Spleen (tissue), 11 donors: ENCODE results near the gene OPRM1. TPM values are rescaled to one million over a fixed set of nuclear protein-coding genes. Genes with fewer than 3 reads are reported as not detected.

Experiments used
- DNase-seq: peaks from one replicate; pipeline ENCODE4 v3.0.0-alpha.2; 2020
- H3K27ac ChIP-seq, 8 donors: fragments of 200-600 bp; sonication (generic) in 7 of 8; 1 replicate in 4 of 8; 2 replicates in 4 of 8; pipeline versions ENCODE4 v1.5.0 to v1.8.0; 2016 to 2021; ENCODE audit warnings: inconsistent platforms in 4 of 8, mild to moderate bottlenecking in 4 of 8, moderate library complexity in 1 of 8
- H3K27me3 ChIP-seq, 7 donors: fragments of 200-600 bp; sonication (generic) in 6 of 7; replicated peaks in 1 of 7; 1 replicate in 4 of 7; 2 replicates in 3 of 7; pipeline versions ENCODE4 v1.5.0 to v1.8.0; 2016 to 2021; ENCODE audit warnings: inconsistent platforms in 3 of 7, mild to moderate bottlenecking in 1 of 7
- H3K36me3 ChIP-seq, 6 donors: fragments of 200-600 bp; sonication (generic) in 5 of 6; 1 replicate in 4 of 6; 2 replicates in 2 of 6; pipeline versions ENCODE4 v1.5.0 to v1.8.0; 2016 to 2021; ENCODE audit warnings: inconsistent platforms in 2 of 6
- H3K4me1 ChIP-seq, 6 donors: fragments of 200-600 bp; sonication (generic) in 5 of 6; 1 replicate in 3 of 6; 2 replicates in 3 of 6; pipeline versions ENCODE4 v1.5.0 to v1.8.0; 2016 to 2021; ENCODE audit warnings: inconsistent platforms in 3 of 6
- H3K4me3 ChIP-seq, 8 donors: fragments of 200-600 bp; sonication (generic) in 7 of 8; 1 replicate in 4 of 8; 2 replicates in 4 of 8; pipeline versions ENCODE4 v1.5.0 to v1.8.0; 2016 to 2021; ENCODE audit warnings: inconsistent platforms in 4 of 8, mild to moderate bottlenecking in 4 of 8, moderate library complexity in 2 of 8
- H3K9me3 ChIP-seq, 8 donors: fragments of 200-600 bp; sonication (generic) in 7 of 8; 1 replicate in 4 of 8; 2 replicates in 4 of 8; pipeline versions ENCODE4 v1.5.0 to v1.8.0; 2016 to 2021; ENCODE audit warnings: inconsistent platforms in 4 of 8
- CTCF ChIP-seq, 11 experiments: fragments of 200-600 bp in 7 of 11; fragments of 450-650 bp in 4 of 11; sonication (generic) in 4 of 11; IDR thresholded peaks in 8 of 11; conservative IDR thresholded peaks in 3 of 11; 1 replicate in 7 of 11; 2 replicates in 4 of 11; pipeline versions ENCODE4 v1.4.0 to v1.8.0; 2016 to 2021; ENCODE audit warnings: antibody characterized with exemption in 11 of 11, inconsistent platforms in 4 of 11, mild to moderate bottlenecking in 1 of 11
- POLR2A ChIP-seq, 3 donors: fragments of 450-650 bp; IDR thresholded peaks; one replicate each; pipeline ENCODE4 v1.5.1; 2017; ENCODE audit warnings: antibody characterized with exemption in 3 of 3, mild to moderate bottlenecking in 1 of 3
- POLR2AphosphoS5 ChIP-seq, 3 donors: sonication (generic); formaldehyde crosslinking; IDR thresholded peaks; one replicate each; pipeline ENCODE4 v1.5.1; 2017; ENCODE audit warnings: antibody characterized with exemption in 3 of 3
- WGBS, 5 donors: extraction: QIAGEN DNeasy Blood & Tissue Kit in 3 of 5; methylation state at CpG; one replicate each; pipeline versions ENCODE4 v1.1.5 to v1.1.7; 2013 to 2018; 5-methylcytosine and 5-hydroxymethylcytosine counted together
- intact Hi-C: fragments of 100-400 bp; cut with DNase I; formaldehyde crosslinking; loops from one replicate; pipeline ENCODE4 v1.15.0; 2023; ENCODE audit warnings: low total_unique reads
- polyA plus RNA-seq, 3 donors: library from polyadenylated mRNA; stranded (reverse); fragments of 200-250 nt; gene quantifications; one replicate each; pipeline ENCODE4 v1.2.1, GENCODE V29; 2013
- total RNA-seq, 7 donors: library from RNA; depleted of rRNA in 3 of 7; stranded (reverse); fragments of >200 nt in 3 of 7; fragmentation: NEBNext Ultra II Directional in 4 of 7; extraction: Animal tissue kit (Norgen Biotek cat#: 25700) in 4 of 7; gene quantifications; one replicate each; pipeline versions ENCODE4 v1.1.0 to v1.2.1, GENCODE V29; 2016 to 2021
- donor health status: healthy with polysubstance abuse.
- donor health status: DM: no; HTN: no; CAD: no; lungs with moderate emphysema.
- donor health status: DM: no; HTN: no; CAD: no.
- donor health status: Bipolar disorder and iron deficiency.
- donor health status: healthy.
- donor health status: DM: no; HTN: no; CAD: no.
- donor health status: DM: yes; HTN: yes; CAD: no.

The OPRM1 gene
- total and polyA plus RNA-seq, 10 donors = not detected

DNA sequence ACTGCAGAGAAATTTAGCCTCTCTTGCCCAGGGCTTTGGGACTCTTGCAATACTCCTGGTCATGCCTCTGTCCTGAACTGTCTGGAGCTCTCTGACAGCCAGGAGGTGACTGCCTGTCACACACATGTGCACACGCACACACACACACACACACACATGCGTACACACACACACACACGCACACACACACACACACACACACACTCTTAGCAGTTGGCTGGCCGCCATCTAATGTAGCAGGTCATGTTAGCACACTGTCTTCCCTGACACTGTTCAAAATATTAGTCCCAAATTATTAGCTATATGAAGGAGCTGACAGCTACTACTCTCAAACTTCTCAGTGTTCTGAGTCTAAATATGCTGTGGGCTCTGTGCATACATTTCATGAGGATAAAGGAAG is 256.7 kb downstream of the OPRM1 start:
- no peak overlapping the region for H3K27ac ChIP-seq
- H3K36me3 ChIP-seq = no peaks in the 10 kb centered on the region
- no peak overlapping the region for H3K4me3 ChIP-seq
- TF ChIP-seq POLR2AphosphoS5 (IDR thresholded peaks at IDR 0.05) (no peak), CTCF (IDR thresholded peaks at IDR 0.05 in 8 of 11, conservative IDR thresholded peaks at IDR 0.05 in 3 of 11) (no peak), POLR2A (IDR thresholded peaks at IDR 0.05) (no peak)
- intact Hi-C loops = no loop called here
- no peak for DNase-seq
- H3K27me3 ChIP-seq = no peaks in the 10 kb centered on the region
- 71 to 78% (median 75%) methylated on average over 4 of the region's 4 CpGs for WGBS, 5 donors
- peaks cover 0 to 39% (median 6%) of the 10 kb centered on the region in 6 donors for H3K4me1 ChIP-seq
- no peaks in the 10 kb centered on the region for H3K9me3 ChIP-seq
